ENCODE measurements around the gene MRPL17.

GRCh38 chr11:6693342-6694228 is 10.4 kb upstream of the MRPL17 start:
- no peak for TF ChIP-seq CREB3L1 (IDR thresholded peaks at IDR 0.05; ENCODE audit: borderline replicate concordance, low read depth)
- TF ChIP-seq ZNF589 (CRISPR knock-in tag; IDR thresholded peaks at IDR 0.05; ENCODE audit: low read depth) = peak; percentile 84
- TF ChIP-seq ZSCAN32 (CRISPR knock-in tag; IDR thresholded peaks at IDR 0.05) = no peak
- TF ChIP-seq GTF3C2 (IDR thresholded peaks at IDR 0.05; ENCODE audit: borderline replicate concordance, extremely low read depth, insufficient read length) = no peak
- TF ChIP-seq FOSL1 (tag; conservative IDR thresholded peaks at IDR 0.05) = peak; percentile 70
- TF ChIP-seq POLR2AphosphoS5 (IDR thresholded peaks at IDR 0.05; ENCODE audit: control insufficient read depth, insufficient read depth, low read depth, low read length) = no peak
- TF ChIP-seq MEF2A (IDR thresholded peaks at IDR 0.05; ENCODE audit: control insufficient read depth, low read depth, low read length) = no peak
- no peak for TF ChIP-seq CTCF (IDR thresholded peaks at IDR 0.05 in 2 of 3, conservative IDR thresholded peaks at IDR 0.05 in 1 of 3; ENCODE audit: insufficient read depth in 2 of 3, low read depth in 1 of 3, low read length in 3 of 3)
- TF ChIP-seq RERE (CRISPR knock-in tag; IDR thresholded peaks at IDR 0.05; ENCODE audit: borderline replicate concordance) = no peak
- no peak for TF ChIP-seq ZNF274 (IDR thresholded peaks at IDR 0.05; ENCODE audit: borderline replicate concordance, low read depth, low read length)
- 0 out of 2 replicates have a peak, but pooled peaks have one; percentile 42 for TF ChIP-seq POLR2A (conservative IDR thresholded peaks at IDR 0.05)
- TF ChIP-seq SMARCB1 (IDR thresholded peaks at IDR 0.05; ENCODE audit: insufficient read length, low read depth) = no peak
- TF ChIP-seq MAFK (IDR thresholded peaks at IDR 0.05; ENCODE audit: low read length) = no peak
- TF ChIP-seq DNMT1 (IDR thresholded peaks at IDR 0.05) = no peak

All from K562 (cell line).